COR-L47 (cell line): Measurements from ENCODE around the gene DBF4B.

Experiments
- DNase-seq: peaks from one replicate; lab custom pipeline; 2025; lab: John Stamatoyannopoulos, UW

The DBF4B gene

DNA sequence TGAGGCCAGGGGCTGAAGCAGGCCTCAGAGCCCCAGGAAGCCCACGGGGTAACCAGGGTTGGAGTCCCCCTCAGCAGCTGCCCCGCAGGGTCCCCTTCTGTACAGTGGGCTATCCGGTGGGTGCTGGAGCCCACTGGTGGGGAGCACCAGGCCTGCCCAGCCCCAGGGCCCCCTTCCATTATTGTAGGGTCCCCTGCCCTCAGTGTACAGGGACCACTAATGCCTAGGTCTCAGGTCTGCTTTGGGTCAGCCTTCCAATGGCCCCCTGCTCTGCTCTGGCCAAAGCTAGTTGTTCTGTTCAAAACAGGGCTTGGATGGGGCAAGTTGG lies 51.4 kb downstream of the DBF4B start:
- no peak for DNase-seq

DNA sequence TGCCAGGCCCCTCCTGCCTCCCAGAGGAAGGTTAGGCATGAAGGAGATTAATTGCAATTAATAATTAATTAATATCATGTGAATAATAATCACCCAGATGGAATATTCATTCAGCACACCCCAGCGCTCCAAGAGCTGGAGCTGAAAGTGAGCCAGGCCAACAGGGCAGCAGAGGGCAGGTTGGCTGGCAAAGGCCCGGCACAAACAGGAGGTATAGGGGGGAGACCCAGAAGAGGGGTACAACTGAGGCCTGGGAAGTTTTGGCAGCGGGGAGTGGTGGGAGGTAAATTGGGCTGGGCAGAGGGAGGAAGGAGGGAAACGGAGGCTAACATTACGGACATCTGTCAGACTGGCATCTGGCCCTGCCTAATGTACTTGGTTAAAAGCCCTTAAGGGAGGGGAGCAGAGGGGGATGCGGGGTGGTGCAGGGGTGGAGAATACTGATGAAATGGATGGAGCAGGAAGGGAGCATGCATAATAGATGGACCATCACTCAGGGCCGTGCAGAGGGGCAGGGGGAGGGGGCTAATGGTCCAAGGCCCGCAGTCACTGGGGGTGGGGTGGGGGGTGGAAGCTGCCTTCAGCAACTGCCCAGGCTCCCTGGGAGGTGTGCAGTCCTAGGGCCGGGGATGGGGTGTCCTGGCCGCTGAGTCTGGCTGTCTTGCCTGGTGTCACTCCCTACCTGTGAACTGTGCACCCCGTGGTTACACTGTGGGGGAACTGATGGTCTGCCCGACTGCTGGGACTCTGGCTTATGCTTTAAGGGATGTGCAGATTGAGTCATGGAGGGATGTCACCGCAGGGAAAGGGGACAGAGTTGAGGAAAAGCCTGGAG lies 52.2 kb downstream of the DBF4B start:
- DNase-seq, result no peak

DNA sequence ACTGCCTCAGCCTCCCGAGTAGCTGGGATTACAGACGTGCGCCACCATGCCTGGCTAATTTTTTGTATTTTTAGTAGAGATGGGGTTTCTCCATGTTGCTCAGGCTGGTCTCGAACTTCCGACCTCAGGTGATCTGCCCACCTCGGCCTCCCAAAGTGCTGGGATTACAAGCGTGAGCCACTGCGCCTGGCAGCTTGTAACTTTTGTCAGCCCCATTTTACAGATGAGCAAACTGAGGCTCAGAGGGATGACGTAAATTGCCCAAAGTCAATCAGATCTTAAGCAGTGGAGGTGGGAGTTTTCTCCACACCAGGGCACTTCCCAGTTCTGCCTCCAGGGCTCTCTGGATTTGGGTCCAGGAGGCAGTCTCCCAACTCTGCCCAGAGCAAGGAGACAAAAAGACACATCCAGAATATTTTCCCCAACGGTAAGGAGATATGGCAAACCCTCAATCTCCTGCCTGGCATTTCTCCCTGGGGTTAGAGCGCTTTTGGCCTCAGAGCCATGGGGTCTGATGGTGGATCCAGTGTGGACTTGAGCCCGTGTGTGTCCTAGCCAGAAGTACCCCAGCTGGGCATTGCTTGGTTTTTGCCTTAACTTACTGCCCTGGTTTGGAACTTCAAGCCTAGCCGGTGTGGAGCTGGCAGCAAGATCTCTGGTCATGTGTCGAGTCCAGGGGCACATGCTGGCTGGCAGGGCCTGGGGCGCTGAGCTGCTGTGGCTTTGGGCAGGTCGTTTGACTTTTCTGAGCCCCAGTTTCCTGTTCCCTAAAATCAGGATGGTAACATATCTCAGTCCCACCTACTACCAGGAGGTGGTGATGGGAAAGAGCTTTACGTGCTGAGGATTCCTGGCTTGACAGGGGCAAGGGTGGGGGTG lies 53.7 kb downstream of the DBF4B start:
- DNase-seq, result no peak

DNA sequence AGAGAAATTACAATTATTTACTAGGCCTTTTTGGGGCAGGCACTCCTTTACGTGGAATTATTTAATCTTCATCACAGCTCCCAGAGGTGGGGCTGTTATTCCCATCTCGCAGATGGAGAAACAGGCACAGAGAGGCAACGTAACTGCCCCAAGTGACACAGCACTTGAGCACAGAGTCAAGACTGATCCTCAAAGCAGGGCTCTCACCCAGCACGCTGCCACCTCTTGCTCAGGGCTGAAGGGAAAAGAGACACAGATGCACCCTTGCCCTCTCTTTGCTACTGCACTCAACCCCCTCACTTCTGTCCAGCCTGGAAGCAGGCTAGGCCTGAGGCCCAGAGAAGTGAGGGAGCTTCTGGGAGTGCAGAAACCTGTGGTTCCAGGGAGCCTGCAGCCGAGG lies 54.7 kb downstream of the DBF4B start:
- no peak for DNase-seq

DNA sequence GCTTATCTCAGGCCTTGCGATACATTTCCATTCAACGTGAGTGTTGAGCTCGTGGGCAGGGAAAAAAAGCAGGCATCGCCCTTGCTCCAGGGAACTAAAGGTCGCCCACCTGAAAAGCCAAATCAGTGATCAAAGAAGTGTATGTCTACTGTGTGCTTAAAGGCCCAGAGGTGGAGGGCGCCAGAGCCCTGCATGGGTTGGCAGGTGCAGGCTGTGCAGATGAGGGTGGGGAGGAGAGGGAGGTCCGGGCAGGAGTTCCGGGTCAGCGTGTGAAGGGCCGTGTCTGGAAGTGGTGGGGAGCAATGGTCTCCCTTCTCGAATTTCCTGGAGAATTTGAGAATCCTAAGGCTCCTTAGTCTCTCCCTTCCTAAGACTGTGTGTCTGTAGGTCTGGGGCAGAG lies 57.5 kb downstream of the DBF4B start:
- DNase-seq, result no peak

DNA sequence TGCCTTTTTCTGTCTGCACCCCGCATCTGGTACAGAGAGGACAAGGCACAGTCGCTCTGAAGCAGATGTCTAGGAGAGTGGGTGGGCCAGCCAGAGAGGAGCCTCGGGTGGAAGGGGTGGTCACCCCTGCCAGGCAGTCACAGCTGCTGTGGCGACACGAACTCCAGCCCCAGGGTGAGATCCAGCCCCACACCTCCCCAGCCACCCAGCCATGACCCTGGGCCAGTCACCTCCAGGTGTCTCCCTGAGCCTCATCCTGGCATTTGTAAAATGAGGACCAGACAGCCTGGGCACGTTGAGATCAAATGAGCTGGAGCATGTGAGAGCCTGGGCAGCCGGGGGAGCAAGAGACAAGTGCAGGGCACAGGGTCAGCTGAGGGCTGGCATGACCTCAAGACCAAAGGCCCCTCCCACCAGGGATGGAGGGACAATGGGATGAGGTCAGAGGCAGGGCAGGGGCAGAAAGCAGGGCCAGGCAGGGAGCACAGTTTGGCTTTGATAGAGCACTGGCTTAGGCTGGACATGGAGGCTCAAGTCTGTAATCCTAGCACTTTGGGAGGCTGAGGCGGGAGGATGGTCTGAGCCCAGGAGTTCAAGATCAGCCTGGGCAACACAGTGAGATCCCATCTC lies 58.1 kb downstream of the DBF4B start:
- DNase-seq, result no peak

DNA sequence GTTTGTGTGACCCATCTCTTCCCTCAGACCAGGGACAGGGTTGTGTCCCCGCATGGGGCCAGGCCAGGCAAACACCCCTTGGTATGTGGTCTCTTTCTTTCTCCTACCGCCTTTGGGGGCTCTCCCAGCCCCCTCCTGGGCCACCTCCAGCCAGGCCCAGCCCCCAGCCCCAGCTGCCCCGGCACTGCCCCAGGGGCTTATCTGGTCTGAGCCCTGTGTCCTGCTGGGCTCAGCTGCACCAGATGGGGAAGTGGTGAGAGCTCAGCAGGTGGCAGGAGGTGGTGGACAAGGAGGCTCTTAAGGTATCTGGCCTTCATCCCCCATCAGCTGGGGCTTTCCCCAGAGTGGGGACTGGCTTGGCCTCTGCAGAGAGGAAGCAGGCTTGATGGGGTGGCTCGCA lies 59.0 kb downstream of the DBF4B start:
- DNase-seq, result no peak

DNA sequence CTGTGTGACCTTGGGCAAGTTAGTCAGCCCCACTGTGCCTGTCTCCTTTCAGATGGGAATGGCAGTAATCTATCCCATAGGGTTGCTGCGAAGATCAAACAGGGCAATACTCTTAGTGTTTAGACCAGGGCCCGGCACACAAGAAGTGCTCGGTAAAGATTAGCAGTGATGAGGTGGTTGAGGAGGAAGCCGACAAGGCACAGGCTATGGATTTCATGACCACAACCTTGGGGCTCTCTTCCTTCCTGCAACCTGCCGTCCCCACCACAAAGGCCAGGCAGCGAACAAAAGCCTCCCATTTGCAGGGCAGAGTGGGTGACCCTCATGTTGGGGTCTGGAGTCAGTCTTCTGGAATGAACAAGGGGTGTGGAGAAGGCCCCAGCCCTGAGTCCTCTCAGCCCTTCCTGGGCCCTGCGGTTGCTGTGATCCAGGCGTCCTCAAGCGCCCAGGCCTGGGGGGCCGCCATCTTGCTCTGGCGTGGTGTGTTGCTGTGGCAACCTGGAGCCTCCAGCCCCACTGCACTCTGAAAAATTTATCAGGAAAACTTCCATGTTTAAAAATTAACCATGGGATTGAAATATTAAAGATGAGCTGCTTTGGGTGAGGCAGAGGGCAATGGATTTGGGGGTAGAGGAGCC lies 60.2 kb downstream of the DBF4B start:
- DNase-seq, result no peak

DNA sequence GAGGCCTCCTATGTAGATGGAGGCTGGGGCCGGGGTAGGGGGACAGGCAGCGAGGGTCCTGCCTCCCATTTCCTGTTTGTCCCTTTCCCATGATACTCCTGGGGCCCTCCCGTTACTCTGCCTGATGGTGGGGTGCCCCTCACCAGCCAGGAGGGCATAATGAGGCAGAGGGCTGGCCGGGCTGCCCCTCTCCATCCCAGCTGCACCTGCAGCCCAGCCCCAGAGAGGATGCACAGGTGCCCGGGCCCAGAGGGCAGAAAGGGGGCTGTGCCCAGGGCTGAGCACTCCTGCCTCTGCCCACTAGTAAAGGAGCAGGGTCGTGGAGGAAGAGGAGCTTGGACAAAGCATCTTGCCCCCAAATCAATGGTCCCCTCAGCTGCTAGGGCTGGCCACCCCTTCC lies 60.8 kb downstream of the DBF4B start:
- no peak for DNase-seq

DNA sequence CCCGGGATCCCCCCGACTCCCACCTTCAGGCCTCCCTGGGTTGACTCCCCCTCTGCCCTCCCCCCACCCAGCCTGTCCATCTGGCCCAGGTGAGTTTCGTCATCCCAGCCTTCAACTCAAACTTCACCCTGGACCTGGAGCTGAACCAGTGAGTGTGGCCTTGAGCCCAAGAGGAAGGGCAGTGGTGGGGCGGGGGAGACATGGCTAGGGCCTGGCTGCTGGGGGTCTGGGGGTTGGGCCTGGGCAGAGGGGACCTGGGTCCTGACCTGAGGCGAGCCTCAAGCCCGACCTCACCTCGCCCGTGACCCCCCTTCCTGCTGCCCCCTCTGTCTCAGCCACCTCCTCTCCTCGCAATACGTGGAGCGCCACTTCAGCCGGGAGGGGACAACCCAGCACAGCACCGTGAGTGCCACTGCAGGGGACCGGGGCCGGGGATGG lies 61.2 kb downstream of the DBF4B start:
- no peak for DNase-seq

DNA sequence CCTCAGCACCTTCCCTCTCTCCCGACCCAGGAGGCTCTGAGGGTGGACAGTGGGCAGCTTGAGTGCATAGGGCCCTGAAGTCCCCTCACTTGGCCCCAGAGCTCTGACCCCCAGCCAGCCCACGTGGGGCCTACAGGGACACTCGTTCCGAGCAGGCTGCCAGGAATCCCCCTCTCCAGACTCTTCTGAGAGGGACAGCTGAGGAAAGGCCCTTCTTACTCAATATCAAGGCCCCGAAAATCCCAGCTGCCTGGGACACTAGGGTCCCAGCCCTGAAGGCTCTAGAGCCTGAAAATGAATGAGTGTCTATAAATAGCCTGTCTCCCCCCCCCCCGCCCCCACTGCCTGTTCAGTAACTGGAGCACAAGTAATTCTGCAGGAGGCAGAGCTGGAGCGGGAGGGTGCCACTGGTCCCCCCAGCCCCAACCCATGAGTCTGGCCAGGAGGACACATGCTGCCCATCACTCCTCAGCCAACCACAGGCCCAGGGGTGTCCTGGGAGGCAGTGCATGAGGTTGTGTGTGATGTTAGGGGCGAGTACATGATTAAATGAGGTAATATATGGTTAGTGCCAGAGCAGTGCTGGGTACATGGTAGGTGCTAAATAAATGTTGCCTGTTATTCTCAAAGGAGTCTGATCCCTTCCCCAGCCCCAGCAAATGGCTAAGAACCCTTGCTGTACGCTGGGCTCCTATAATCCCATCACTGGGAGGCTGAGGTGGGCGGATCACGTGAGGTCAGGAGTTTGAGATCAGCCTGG lies 61.9 kb downstream of the DBF4B start:
- DNase-seq, result no peak

DNA sequence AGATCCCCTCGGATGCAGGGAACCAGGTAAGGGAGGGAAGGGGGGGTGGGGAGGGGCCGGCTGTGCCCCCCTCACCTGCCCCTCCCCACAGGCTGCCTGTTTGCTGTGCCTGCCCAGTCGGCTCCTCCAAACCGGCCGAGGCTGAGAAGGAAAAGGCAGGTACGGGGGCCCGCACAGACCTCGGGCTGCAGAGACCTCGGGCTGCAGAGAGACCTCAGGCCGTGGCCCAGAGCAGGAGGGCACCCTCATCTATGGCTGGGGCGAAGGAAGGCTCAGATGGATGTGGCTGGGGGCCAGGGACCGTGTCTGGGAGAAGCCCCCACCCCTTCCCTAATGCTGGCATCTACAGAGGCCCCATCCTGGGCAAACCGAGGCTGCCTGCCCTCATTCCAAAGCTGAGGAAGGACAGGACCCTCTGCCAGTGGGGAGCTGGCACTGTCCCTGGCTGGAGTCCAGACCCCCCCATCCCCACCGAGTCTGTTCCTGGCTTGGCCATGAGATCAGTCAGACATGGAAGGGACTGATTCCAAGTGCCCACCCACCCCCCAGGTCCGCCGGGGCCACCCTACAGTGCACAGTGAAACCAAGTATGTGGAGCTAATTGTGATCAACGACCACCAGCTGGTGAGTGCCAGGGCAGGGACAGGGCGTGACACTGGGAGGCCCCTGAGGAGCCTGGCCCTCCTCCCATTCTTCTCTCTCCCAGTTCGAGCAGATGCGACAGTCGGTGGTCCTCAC lies 64.0 kb downstream of the DBF4B start:
- no peak for DNase-seq

DNA sequence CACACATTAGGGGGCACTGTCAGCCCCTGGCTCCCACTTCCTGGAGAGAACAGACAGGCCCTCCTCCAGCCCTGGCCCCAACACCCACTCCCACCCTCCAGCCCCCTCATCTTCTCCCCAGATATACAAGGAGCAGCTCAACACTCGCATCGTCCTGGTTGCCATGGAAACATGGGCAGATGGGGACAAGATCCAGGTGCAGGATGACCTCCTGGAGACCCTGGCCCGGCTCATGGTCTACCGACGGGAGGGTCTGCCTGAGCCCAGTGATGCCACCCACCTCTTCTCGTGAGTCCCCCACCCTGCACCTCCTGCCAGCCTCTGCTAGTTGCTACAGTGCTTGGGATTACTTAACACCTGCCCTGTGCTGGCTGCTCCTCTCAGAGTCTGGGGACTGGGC lies 64.7 kb downstream of the DBF4B start:
- DNase-seq, result no peak

DNA sequence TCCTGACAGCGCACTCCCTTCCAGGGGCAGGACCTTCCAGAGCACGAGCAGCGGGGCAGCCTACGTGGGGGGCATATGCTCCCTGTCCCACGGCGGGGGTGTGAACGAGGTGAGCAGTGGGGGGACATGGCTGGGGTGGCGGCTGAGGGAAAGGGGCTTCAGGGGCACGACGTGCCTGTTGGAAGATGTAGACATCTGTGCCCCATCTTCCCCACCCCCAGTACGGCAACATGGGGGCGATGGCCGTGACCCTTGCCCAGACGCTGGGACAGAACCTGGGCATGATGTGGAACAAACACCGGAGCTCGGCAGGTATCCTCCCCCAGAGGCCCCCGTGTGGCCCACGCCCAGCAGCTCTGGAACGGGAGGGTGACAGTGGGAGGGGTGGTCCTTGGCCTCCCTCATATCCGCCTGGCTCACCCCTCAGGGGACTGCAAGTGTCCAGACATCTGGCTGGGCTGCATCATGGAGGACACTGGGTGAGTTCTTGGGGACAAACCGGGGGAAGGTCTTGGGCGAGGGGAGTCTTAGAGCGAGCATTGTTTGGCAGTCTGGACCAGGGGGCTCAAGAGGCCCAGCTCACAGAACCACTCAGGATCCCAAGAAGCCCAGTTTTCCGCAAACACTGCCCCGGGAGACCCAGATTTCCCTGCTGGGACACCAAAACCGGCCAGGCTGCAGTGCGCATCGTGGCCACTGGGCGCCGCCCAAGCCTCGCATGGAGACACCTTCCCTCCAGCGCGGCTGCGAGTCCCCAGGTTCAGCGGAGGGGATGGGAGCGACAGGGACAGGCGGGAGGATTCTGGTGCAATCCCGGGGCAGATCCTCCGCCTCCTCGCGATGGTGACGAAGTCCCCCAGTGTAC lies 66.0 kb downstream of the DBF4B start:
- peak; percentile 78 for DNase-seq

DNA sequence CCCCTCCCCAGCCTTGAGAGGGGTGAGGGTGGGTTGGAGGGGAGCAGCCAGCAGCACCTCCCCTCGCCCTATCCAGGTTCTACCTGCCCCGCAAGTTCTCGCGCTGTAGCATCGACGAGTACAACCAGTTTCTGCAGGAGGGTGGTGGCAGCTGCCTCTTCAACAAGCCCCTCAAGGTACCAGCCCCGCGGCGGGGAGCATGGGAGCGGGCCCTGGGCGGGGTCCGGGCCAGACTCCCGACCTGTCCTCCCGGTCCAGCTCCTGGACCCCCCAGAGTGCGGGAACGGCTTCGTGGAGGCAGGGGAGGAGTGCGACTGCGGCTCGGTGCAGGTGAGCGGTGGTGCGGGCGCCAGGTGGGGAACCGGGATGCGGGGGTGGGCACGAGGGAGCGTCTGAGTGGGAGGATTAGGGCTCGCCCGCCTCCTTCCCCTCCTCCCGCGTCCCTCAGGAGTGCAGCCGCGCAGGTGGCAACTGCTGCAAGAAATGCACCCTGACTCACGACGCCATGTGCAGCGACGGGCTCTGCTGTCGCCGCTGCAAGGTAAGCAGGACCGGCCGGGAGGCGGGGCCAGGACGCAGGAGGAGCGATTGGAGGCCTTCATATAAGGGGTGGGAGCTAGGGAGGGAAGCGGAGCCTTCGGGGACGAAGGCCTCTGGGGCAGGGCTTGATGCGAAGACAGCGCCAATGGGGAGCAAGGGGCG lies 66.8 kb downstream of the DBF4B start:
- peak; percentile 98 for DNase-seq

DNA sequence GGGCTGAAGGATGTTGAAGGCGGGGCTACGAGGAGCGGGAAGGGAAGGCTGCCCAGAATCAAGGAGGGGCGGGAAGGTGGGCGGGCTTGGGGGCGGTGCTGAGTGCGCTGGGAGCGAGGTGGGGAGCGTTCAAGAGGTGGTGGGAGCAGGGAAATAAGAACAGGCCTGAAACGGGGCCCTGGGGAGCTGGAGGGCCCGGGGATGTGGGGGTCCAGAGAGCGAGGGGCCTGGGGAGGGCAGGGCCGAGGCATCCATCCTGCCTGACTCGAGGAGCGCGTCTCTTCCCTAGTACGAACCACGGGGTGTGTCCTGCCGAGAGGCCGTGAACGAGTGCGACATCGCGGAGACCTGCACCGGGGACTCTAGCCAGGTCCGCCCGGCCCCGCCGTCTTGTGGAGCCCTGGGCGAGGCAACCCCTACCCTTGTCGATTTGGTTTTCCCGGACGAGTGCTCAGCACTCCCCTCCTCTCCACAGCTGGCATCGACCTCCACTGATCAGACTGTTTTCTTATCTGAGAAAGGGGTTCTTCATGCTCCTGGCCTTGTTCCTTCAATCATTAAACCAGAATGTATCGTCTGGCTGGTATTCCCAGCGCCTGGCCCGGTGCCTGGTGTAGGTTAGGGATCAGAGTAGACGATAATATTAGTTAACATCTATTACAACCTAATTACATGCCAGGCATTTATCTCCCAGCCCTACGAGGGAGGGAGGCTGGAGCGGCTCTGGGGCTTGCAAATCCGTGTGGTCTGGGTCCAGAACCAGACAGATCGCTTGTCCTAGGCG lies 67.6 kb downstream of the DBF4B start:
- DNase-seq, result peak; percentile 47

DNA sequence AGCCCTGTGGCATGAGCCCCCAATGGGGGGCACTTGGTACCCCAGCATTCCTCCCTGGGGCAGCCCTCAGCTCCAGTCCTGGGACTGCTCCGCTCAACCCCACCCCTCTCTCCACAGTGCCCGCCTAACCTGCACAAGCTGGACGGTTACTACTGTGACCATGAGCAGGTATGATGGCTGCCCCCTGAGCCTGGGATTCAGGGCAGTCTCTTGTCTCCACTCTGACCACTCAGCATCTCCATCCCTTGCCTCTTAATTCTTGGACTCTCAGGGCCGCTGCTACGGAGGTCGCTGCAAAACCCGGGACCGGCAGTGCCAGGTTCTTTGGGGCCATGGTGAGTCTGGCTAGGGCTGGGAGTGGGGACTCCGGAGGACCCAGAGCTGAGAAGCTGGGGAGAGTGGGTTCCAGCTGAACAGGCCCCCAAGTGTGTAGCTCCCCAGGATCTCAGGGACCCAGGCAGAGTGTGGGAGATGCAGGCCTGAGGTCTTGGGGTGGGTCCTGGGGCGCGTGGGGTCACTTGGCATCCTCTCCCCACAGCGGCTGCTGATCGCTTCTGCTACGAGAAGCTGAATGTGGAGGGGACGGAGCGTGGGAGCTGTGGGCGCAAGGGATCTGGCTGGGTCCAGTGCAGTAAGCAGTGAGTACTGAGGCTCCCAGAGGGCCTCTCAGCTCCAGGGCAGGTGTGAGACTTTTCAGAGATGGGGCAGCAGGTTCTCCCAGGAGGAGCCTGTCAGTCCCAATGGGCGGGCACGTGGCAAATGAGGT lies 68.3 kb downstream of the DBF4B start:
- no peak for DNase-seq
